NCI-H1694 treated with DMSO at 0.1 percent for 48 hours (cell line): ENCODE measurements around the gene MACROD2.

Experiments
- DNase-seq: peaks from one replicate; lab custom pipeline; 2025; lab: John Stamatoyannopoulos, UW

Gene MACROD2

GRCh38 chr20:15593081-15593480 lies 1597.8 kb downstream of the MACROD2 start:
- DNase-seq = no peak

- DNase-seq = no peak
Observed at GRCh38 chr20:15594158-15594695, 1598.9 kb downstream of the MACROD2 start.

- DNase-seq = no peak
Observed at GRCh38 chr20:15596220-15596890, 1601.0 kb downstream of the MACROD2 start.

- no peak for DNase-seq
Observed at GRCh38 chr20:15597306-15597705, 1602.0 kb downstream of the MACROD2 start.

- DNase-seq = no peak
Observed at GRCh38 chr20:15599961-15600360, 1604.6 kb downstream of the MACROD2 start.

GRCh38 chr20:15600565-15600964 lies 1605.2 kb downstream of the MACROD2 start:
- DNase-seq = no peak

- no peak for DNase-seq
Observed at GRCh38 chr20:15603506-15603905, 1608.2 kb downstream of the MACROD2 start.

GRCh38 chr20:15603978-15604805 lies 1608.9 kb downstream of the MACROD2 start:
- DNase-seq = no peak

GRCh38 chr20:15609921-15610320 lies 1614.6 kb downstream of the MACROD2 start:
- no peak for DNase-seq

- DNase-seq = no peak
Observed at GRCh38 chr20:15610787-15611186, 1615.5 kb downstream of the MACROD2 start.

GRCh38 chr20:15611541-15611940 lies 1616.2 kb downstream of the MACROD2 start:
- no peak for DNase-seq

- DNase-seq = no peak
Observed at GRCh38 chr20:15612198-15612597, 1616.9 kb downstream of the MACROD2 start.

GRCh38 chr20:15612769-15613168 lies 1617.5 kb downstream of the MACROD2 start:
- no peak for DNase-seq

GRCh38 chr20:15613530-15613929 lies 1618.2 kb downstream of the MACROD2 start:
- DNase-seq = no peak

- DNase-seq = no peak
Observed at GRCh38 chr20:15616626-15617025, 1621.3 kb downstream of the MACROD2 start.

- DNase-seq = no peak
Observed at GRCh38 chr20:15618110-15618509, 1622.8 kb downstream of the MACROD2 start.

- no peak for DNase-seq
Observed at GRCh38 chr20:15618912-15619311, 1623.6 kb downstream of the MACROD2 start.

GRCh38 chr20:15619341-15619740 lies 1624.0 kb downstream of the MACROD2 start:
- no peak for DNase-seq

GRCh38 chr20:15619816-15620215 lies 1624.5 kb downstream of the MACROD2 start:
- no peak for DNase-seq

- no peak for DNase-seq
Observed at GRCh38 chr20:15622368-15622767, 1627.1 kb downstream of the MACROD2 start.

- DNase-seq = no peak
Observed at GRCh38 chr20:15623215-15623614, 1627.9 kb downstream of the MACROD2 start.

GRCh38 chr20:15625981-15626380 lies 1630.7 kb downstream of the MACROD2 start:
- no peak for DNase-seq

GRCh38 chr20:15627089-15627488 lies 1631.8 kb downstream of the MACROD2 start:
- DNase-seq = no peak
